Measurements from ENCODE around the gene LINGO4. TPM values are rescaled to one million over a fixed set of nuclear protein-coding genes. Genes with fewer than 3 reads are reported as not detected.

The LINGO4 gene
- total RNA-seq, 1 donor from 2014 or later: not detected

GRCh38 chr1:151830055-151830454, 24.8 kb upstream of the LINGO4 start:
- H3K9me3 Mint-ChIP-seq (ENCODE audit: low read depth): no peaks in the 10 kb centered on the region
- peaks cover 10% of the 10 kb centered on the region for H3K27me3 Mint-ChIP-seq (ENCODE audit: low read depth)
- no peak for TF ChIP-seq CTCF (IDR thresholded peaks at IDR 0.05)
- peaks cover 10% of the 10 kb centered on the region for H3K4me1 Mint-ChIP-seq (ENCODE audit: low read depth)
- H3K36me3 Mint-ChIP-seq (ENCODE audit: low read depth): no peaks in the 10 kb centered on the region
- H3K4me3 Mint-ChIP-seq (ENCODE audit: unreplicated experiment): no peak overlapping the region
- DNase-seq (ENCODE audit: low spot score): no peak
- no peak overlapping the region for H3K27ac Mint-ChIP-seq (ENCODE audit: unreplicated experiment)

- Mint-ChIP-seq H3K9me3 (ENCODE audit: low read depth) (no peaks in the 10 kb centered on the region), H3K4me3 (ENCODE audit: unreplicated experiment) (no peak overlapping the region), H3K4me1 (ENCODE audit: low read depth) (peaks cover 10% of the 10 kb centered on the region), H3K27me3 (ENCODE audit: low read depth) (peaks cover 10% of the 10 kb centered on the region), H3K27ac (ENCODE audit: unreplicated experiment) (no peak overlapping the region), H3K36me3 (ENCODE audit: low read depth) (no peaks in the 10 kb centered on the region)
- TF ChIP-seq CTCF (IDR thresholded peaks at IDR 0.05): no peak
- DNase-seq (ENCODE audit: low spot score): no peak
Observed at GRCh38 chr1:151829352-151830046, 24.3 kb upstream of the LINGO4 start.

- Mint-ChIP-seq H3K4me1 (ENCODE audit: low read depth) (peaks cover 10% of the 10 kb centered on the region), H3K27ac (ENCODE audit: unreplicated experiment) (no peak overlapping the region), H3K4me3 (ENCODE audit: unreplicated experiment) (no peak overlapping the region), H3K36me3 (ENCODE audit: low read depth) (no peaks in the 10 kb centered on the region), H3K9me3 (ENCODE audit: low read depth) (no peaks in the 10 kb centered on the region), H3K27me3 (ENCODE audit: low read depth) (peaks cover 10% of the 10 kb centered on the region)
- DNase-seq (ENCODE audit: low spot score): no peak
- no peak for TF ChIP-seq CTCF (IDR thresholded peaks at IDR 0.05)
Observed at GRCh38 chr1:151828921-151829320, 23.7 kb upstream of the LINGO4 start.

GRCh38 chr1:151827853-151828252, 22.6 kb upstream of the LINGO4 start:
- Mint-ChIP-seq H3K4me1 (ENCODE audit: low read depth) (peaks cover 10% of the 10 kb centered on the region), H3K36me3 (ENCODE audit: low read depth) (no peaks in the 10 kb centered on the region), H3K4me3 (ENCODE audit: unreplicated experiment) (no peak overlapping the region), H3K27me3 (ENCODE audit: low read depth) (peaks cover 12% of the 10 kb centered on the region), H3K9me3 (ENCODE audit: low read depth) (no peaks in the 10 kb centered on the region), H3K27ac (ENCODE audit: unreplicated experiment) (no peak overlapping the region)
- DNase-seq (ENCODE audit: low spot score): no peak
- TF ChIP-seq CTCF (IDR thresholded peaks at IDR 0.05): no peak

GRCh38 chr1:151825751-151826660, 20.8 kb upstream of the LINGO4 start:
- DNase-seq (ENCODE audit: low spot score): no peak
- no peaks in the 10 kb centered on the region for H3K36me3 Mint-ChIP-seq (ENCODE audit: low read depth)
- no peak overlapping the region for H3K27ac Mint-ChIP-seq (ENCODE audit: unreplicated experiment)
- H3K4me3 Mint-ChIP-seq (ENCODE audit: unreplicated experiment): no peak overlapping the region
- H3K4me1 Mint-ChIP-seq (ENCODE audit: low read depth): peaks cover 10% of the 10 kb centered on the region
- H3K27me3 Mint-ChIP-seq (ENCODE audit: low read depth): peaks cover 11% of the 10 kb centered on the region
- TF ChIP-seq CTCF (IDR thresholded peaks at IDR 0.05): no peak
- no peaks in the 10 kb centered on the region for H3K9me3 Mint-ChIP-seq (ENCODE audit: low read depth)

Data from chondrocyte (in vitro differentiated cells).